ENCODE results near the gene HSDL2.

HSDL2 gene

GRCh38 chr9:112433499-112434392 is 53.8 kb downstream of the HSDL2 start:
- ChIA-PET POLR2A (no interaction called here), CTCF (interaction anchor here (1.0 to 2.2 kb wide), 6 partner anchors 10 to 272 kb away, joined by 3 to 8 read pairs (median 4); no protein-coding TSS in a partner anchor)
- H3K4me3 ChIP-seq (ENCODE audit: low read depth, low read length): no peak overlapping the region
- no peak for DNase-seq (ENCODE audit: low read depth, low spot score)
- no peak for TF ChIP-seq CTCF (IDR thresholded peaks at IDR 0.05; ENCODE audit: insufficient read depth, low read length, missing control alignments)

GRCh38 chr9:112434487-112434886 is 54.6 kb downstream of the HSDL2 start:
- DNase-seq (ENCODE audit: low read depth, low spot score): no peak
- POLR2A ChIA-PET: no interaction called here
- TF ChIP-seq CTCF (IDR thresholded peaks at IDR 0.05; ENCODE audit: insufficient read depth, low read length, missing control alignments): no peak
- CTCF ChIA-PET: interaction anchor here (0.7 to 1.6 kb wide), 6 partner anchors 9 to 271 kb away, joined by 3 to 5 read pairs (median 3); no protein-coding TSS in a partner anchor
- no peak overlapping the region for H3K4me3 ChIP-seq (ENCODE audit: low read depth, low read length)

- H3K4me3 ChIP-seq (ENCODE audit: low read depth, low read length): no peak overlapping the region
- CTCF ChIA-PET: interaction anchor here (2.1 kb wide), 1 partner anchor 268 kb away, joined by 6 read pairs; no protein-coding TSS in a partner anchor
- TF ChIP-seq CTCF (IDR thresholded peaks at IDR 0.05; ENCODE audit: insufficient read depth, low read length, missing control alignments): no peak
- no peak for DNase-seq (ENCODE audit: low read depth, low spot score)
- POLR2A ChIA-PET: no interaction called here
Measured at GRCh38 chr9:112437406-112437805, 57.5 kb downstream of the HSDL2 start.

GRCh38 chr9:112439171-112439570 is 59.3 kb downstream of the HSDL2 start:
- ChIA-PET POLR2A (no interaction called here), CTCF (interaction anchor here (0.6 to 2.6 kb wide), 4 partner anchors 228 to 680 kb away, joined by 3 to 8 read pairs (median 3); no protein-coding TSS in a partner anchor)
- DNase-seq (ENCODE audit: low read depth, low spot score): no peak
- TF ChIP-seq CTCF (IDR thresholded peaks at IDR 0.05; ENCODE audit: insufficient read depth, low read length, missing control alignments): no peak
- H3K4me3 ChIP-seq (ENCODE audit: low read depth, low read length): no peak overlapping the region

GRCh38 chr9:112439825-112440224 is 59.9 kb downstream of the HSDL2 start:
- H3K4me3 ChIP-seq (ENCODE audit: low read depth, low read length): no peak overlapping the region
- DNase-seq (ENCODE audit: low read depth, low spot score): no peak
- POLR2A ChIA-PET: no interaction called here
- CTCF ChIA-PET: interaction anchor here (0.6 to 2.6 kb wide), 3 partner anchors 268 to 680 kb away, joined by 3 to 8 read pairs (median 3); no protein-coding TSS in a partner anchor
- no peak for TF ChIP-seq CTCF (IDR thresholded peaks at IDR 0.05; ENCODE audit: insufficient read depth, low read length, missing control alignments)

- ChIA-PET POLR2A (interaction anchor here (0.7 kb wide), 1 partner anchor 222 kb away, joined by 4 read pairs; no protein-coding TSS in a partner anchor), CTCF (interaction anchor here (0.9 to 5.2 kb wide), 15 partner anchors 9 to 312 kb away, joined by 3 to 52 read pairs (median 4); no protein-coding TSS in a partner anchor)
- DNase-seq (ENCODE audit: low read depth, low spot score): no peak
- TF ChIP-seq CTCF (IDR thresholded peaks at IDR 0.05; ENCODE audit: insufficient read depth, low read length, missing control alignments): peak; percentile 34
- no peak overlapping the region for H3K4me3 ChIP-seq (ENCODE audit: low read depth, low read length)
Measured at GRCh38 chr9:112443200-112443599, 63.3 kb downstream of the HSDL2 start.
